Heart left ventricle (tissue), 16 donors: ENCODE data around the gene FBXL7. TPM values are rescaled to one million over a fixed set of nuclear protein-coding genes. Genes with fewer than 3 reads are reported as not detected.

Experiments
- ATAC-seq, 4 donors: fragments of 200-7000 bp; cut with Tn5 transposase; one replicate each; pipeline ENCODE4 v1.9.1; 2020 to 2022; ENCODE audit warnings: moderate library complexity in 4 of 4, mild to moderate bottlenecking in 3 of 4, moderate number of reproducible peaks in 1 of 4
- DNase-seq, 5 donors: peaks; one replicate each; pipeline ENCODE4 v3.0.0-alpha.2; 2020
- H3K27ac ChIP-seq, 12 donors: fragments of 200-600 bp; sonication (generic) in 4 of 12; one replicate each; pipeline versions ENCODE4 v1.5.0 to v1.8.0; 2016 to 2022; ENCODE audit warnings: mild to moderate bottlenecking in 2 of 12
- H3K27me3 ChIP-seq, 9 donors: fragments of 200-600 bp; sonication (generic) in 2 of 9; one replicate each; pipeline versions ENCODE4 v1.5.1 to v1.8.0; 2016 to 2022; ENCODE audit warnings: mild to moderate bottlenecking in 3 of 9
- H3K36me3 ChIP-seq, 9 donors: fragments of 200-600 bp; sonication (generic) in 2 of 9; one replicate each; pipeline versions ENCODE4 v1.5.0 to v1.8.0; 2018 to 2022; ENCODE audit warnings: mild to moderate bottlenecking in 2 of 9
- H3K4me1 ChIP-seq, 12 donors: fragments of 200-600 bp; sonication (generic) in 4 of 12; one replicate each; pipeline versions ENCODE4 v1.5.0 to v1.8.0; 2016 to 2022; ENCODE audit warnings: mild to moderate bottlenecking in 3 of 12
- H3K4me3 ChIP-seq, 12 donors: fragments of 200-600 bp; sonication (generic) in 4 of 12; one replicate each; pipeline versions ENCODE4 v1.5.0 to v1.8.0; 2017 to 2022; ENCODE audit warnings: mild to moderate bottlenecking in 9 of 12, moderate library complexity in 4 of 12
- H3K9me3 ChIP-seq, 12 donors: fragments of 200-600 bp; sonication (generic) in 4 of 12; one replicate each; pipeline versions ENCODE4 v1.5.0 to v1.8.0; 2016 to 2022; ENCODE audit warnings: mild to moderate bottlenecking in 1 of 12
- POLR2A ChIP-seq, 2 donors: fragments of 450-650 bp; IDR thresholded peaks; one replicate each; pipeline ENCODE4 v1.6.1; 2017; ENCODE audit warnings: antibody characterized with exemption in 2 of 2, mild to moderate bottlenecking in 2 of 2, moderate library complexity in 2 of 2
- WGBS, 4 donors: extraction: QIAGEN DNeasy Blood & Tissue Kit in 2 of 4; methylation state at CpG; one replicate each; pipeline versions ENCODE4 v1.1.5 to v1.1.7; 2013 to 2018; 5-methylcytosine and 5-hydroxymethylcytosine counted together
- intact Hi-C, 10 donors: fragments of 100-400 bp; cut with DNase I; formaldehyde crosslinking; loops; one replicate each; pipeline versions ENCODE4 v1.11.1 to v1.14.2; 2022
- polyA plus RNA-seq, 2 donors: library from polyadenylated mRNA; stranded (reverse); fragments of 200-250 nt; gene quantifications; one replicate each; pipeline ENCODE4 v1.2.3, GENCODE V29; 2013
- total RNA-seq, 9 donors: library from RNA; depleted of rRNA in 2 of 9; stranded (reverse); fragments of >200 nt in 2 of 9; fragmentation: NEBNext Ultra II Directional in 3 of 9; extraction: Animal tissue kit (Norgen Biotek cat#: 25700) in 3 of 9; gene quantifications; one replicate each; pipeline versions ENCODE4 v1.1.0 to v1.2.4, GENCODE V29; 2016 to 2023
- TF ChIP-seq, protein P1 (sequence below), 12 donors: fragments of 200-600 bp; sonication (generic) in 4 of 12; IDR thresholded peaks; one replicate each; pipeline versions ENCODE4 v1.5.0 to v1.8.0; 2018 to 2022; ENCODE audit warnings: antibody characterized with exemption in 12 of 12, mild to moderate bottlenecking in 5 of 12
- donor health status: ischemic (EF 13 %, LVEDD 7.1; RV severe dilation, severe dysfunction).
- donor health status: healthy with polysubstance abuse.
- donor health status: DM: no; HTN: yes; CAD: no.
- donor health status: DM: no; HTN: no; CAD: no.
- donor health status: ischemic (EF 25% LVEDD 6.9; RV normal size, moderate dysfunction).
- donor health status: ischemic (EF 25% LVEDD 5.7; RV mildly dilated, moderate dysfunction).
- donor health status: healthy.
- donor health status: DM: yes; HTN: yes; CAD: no.
- donor health status: ischemic (EF 35%, LVEDD 5.7; RV mildly dilated, moderate dysfunction).
- donor health status: nonischemic (EF 11% LVEDD 7.7; RV severe dilation, severe dysfunction).
- donor health status: DM: yes; HTN: yes; CAD: no.
- donor health status: PGD.
- donor health status: ischemic (EF 29% LVEDD 5.4; RV normal size, mild dysfunction).
- donor health status: nonischemic (EF 23%, LVEDD 6.1; RV moderate dilation, normal function).

The FBXL7 gene
- total and polyA plus RNA-seq, 11 donors = 8.7 to 27.6 (median 24.3) TPM

DNA sequence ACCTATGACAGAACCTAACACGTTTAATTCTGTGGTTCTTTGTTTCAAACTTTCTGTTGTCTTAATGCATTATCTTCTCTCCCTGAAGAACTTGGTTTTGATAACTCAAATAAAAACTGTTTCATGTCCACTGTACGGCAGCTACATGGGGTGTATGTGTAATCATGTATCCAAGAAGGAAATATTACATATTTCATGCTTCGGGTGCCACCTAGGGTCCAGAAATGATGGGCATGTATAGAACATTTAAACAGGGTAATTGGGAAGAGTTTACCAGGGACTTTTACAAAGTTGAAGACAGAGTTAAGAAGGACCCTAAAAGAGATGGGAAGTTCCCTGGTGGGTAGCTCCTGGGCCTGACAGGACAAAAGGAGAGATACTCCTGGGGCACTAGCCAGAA is 291.3 kb downstream of the FBXL7 start:
- no peaks in the 10 kb centered on the region for H3K27me3 ChIP-seq
- intact Hi-C loops = loop anchor here in 9 of 10 donors (5.0 to 10.0 kb wide), 4 partner anchors 106 to 326 kb away; partner anchors contain the start of gene FBXL7 (in 8 of the 9)
- no peak for TF ChIP-seq POLR2A (IDR thresholded peaks at IDR 0.05)
- TF ChIP-seq, protein P1, sequence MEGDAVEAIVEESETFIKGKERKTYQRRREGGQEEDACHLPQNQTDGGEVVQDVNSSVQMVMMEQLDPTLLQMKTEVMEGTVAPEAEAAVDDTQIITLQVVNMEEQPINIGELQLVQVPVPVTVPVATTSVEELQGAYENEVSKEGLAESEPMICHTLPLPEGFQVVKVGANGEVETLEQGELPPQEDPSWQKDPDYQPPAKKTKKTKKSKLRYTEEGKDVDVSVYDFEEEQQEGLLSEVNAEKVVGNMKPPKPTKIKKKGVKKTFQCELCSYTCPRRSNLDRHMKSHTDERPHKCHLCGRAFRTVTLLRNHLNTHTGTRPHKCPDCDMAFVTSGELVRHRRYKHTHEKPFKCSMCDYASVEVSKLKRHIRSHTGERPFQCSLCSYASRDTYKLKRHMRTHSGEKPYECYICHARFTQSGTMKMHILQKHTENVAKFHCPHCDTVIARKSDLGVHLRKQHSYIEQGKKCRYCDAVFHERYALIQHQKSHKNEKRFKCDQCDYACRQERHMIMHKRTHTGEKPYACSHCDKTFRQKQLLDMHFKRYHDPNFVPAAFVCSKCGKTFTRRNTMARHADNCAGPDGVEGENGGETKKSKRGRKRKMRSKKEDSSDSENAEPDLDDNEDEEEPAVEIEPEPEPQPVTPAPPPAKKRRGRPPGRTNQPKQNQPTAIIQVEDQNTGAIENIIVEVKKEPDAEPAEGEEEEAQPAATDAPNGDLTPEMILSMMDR (IDR thresholded peaks at IDR 0.05) = peak in 7 of 12 donors; percentile 10 to 43 (median 33)
- H3K27ac ChIP-seq = no peak overlapping the region
- peaks cover 0 to 78% (median 43%) of the 10 kb centered on the region in 12 donors for H3K4me1 ChIP-seq
- ATAC-seq = peak in 1 of 4 donors; percentile 49
- H3K36me3 ChIP-seq = no peaks in the 10 kb centered on the region
- no peak overlapping the region for H3K4me3 ChIP-seq
- no peaks in the 10 kb centered on the region for H3K9me3 ChIP-seq
- WGBS, 4 donors = 45 to 57% (median 50%) methylated on average over 3 of the region's 3 CpGs
- DNase-seq = no peak

DNA sequence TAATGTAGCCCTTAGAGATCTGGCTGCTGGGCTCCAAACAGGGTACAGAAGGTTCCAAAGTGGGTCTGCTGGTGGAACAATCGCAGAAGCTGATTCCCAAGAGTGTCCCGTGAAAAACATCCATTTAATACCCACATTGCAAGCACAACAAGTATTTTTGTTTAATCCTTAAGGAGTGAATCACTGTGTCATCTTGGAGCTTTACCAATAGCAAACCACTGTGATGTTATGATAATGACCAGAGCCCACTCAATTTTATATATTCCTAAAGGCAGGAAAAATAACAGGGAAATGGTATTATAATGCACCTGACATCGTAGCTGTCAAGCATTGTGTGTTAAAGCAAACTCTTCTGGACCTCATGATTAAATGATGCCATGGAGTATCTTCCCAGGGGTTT is 291.9 kb downstream of the FBXL7 start:
- Histone ChIP-seq H3K4me3 (no peak overlapping the region), H3K9me3 (no peaks in the 10 kb centered on the region), H3K27me3 (no peaks in the 10 kb centered on the region), H3K36me3 (no peaks in the 10 kb centered on the region), H3K4me1 (peaks cover 0 to 78% (median 42%) of the 10 kb centered on the region in 12 donors), H3K27ac (no peak overlapping the region)
- WGBS, 4 donors = 89 to 93% (median 90%) methylated on average over 3 of the region's 3 CpGs
- intact Hi-C loops = loop anchor here in 9 of 10 donors (5.0 to 10.0 kb wide), 4 partner anchors 107 to 327 kb away; partner anchors contain the start of gene FBXL7 (in 8 of the 9)
- TF ChIP-seq, protein P1 (IDR thresholded peaks at IDR 0.05) = no peak
- TF ChIP-seq POLR2A (IDR thresholded peaks at IDR 0.05) = no peak
- ATAC-seq (no peak), DNase-seq (no peak)

DNA sequence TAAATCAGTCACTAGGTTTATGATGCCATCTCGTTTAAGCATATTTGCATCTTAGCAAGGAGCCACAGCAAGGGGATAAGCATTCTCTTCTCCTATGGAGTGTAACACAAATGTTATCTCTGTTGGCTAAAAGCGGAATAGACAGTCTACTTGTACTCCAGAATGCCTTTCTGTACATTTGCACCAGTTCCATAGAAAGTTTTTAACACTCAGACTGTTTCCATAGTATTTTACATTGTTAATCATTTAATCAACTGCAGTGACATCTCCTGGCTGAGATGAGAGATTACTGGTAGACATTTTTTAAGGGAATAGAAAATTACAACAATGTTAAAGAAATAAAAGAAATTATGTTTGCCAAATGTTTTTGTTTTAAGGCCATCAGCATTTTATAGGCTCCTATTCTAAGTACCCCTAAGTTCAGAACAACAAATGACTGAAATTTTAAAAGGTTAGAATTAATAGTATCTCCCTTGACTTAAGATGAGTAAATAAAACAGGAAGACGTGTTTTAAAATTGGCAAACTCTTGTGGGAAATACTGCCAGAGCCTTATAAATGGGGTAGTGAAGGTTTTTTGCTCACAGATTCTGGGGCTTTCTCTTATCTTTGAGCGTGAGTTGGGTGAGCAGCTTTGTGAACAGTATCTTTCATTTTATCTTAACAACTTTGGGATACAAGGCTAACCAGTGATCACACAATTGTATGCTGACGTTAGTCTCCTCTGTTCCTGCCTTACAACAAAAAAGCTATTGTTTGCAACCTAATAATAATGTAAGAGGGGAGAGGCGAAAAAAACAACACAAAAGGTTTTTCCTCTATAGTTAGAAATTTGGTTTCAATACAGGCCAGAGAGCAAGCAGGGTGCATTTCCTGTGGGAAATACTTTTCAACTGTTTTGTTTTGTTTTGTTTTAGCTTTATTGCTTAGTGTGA is 294.3 kb downstream of the FBXL7 start:
- ATAC-seq (peak in 1 of 4 donors; percentile 70), DNase-seq (no peak)
- Histone ChIP-seq H3K27ac (peak overlapping the region in 10 of 12 donors; percentile 28 to 77 (median 58)), H3K36me3 (no peaks in the 10 kb centered on the region), H3K27me3 (no peaks in the 10 kb centered on the region), H3K4me3 (no peak overlapping the region), H3K4me1 (peaks cover 0 to 87% (median 48%) of the 10 kb centered on the region in 12 donors), H3K9me3 (no peaks in the 10 kb centered on the region)
- no peak for TF ChIP-seq POLR2A (IDR thresholded peaks at IDR 0.05)
- TF ChIP-seq, protein P1 (IDR thresholded peaks at IDR 0.05) = peak in 9 of 12 donors; percentile 26 to 56 (median 41)
- 31 to 34% (median 33%) methylated on average over 6 of the region's 6 CpGs for WGBS, 4 donors
- intact Hi-C loops = loop anchor here in 9 of 10 donors (5.0 to 10.0 kb wide), 4 partner anchors 110 to 330 kb away; partner anchors contain the start of gene FBXL7 (in 8 of the 9)

DNA sequence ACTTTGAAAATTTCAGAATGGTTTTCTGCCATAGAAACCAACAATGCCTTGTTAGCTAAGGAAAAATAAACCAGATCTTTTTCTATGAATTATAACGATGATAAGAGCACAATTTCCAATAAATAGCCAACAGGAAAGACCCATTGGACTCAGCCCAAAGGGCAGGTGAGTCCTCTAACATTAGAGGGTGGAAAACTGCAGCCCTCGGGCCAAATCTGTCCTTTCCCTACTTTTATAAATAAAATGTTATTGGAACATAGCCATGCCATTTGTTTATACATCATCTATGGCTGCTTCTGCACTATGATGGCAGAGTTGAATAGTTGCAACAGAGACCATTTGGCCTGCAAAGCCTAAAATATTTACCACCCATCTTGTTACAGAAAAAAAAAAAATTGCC is 296.1 kb downstream of the FBXL7 start:
- no peak for DNase-seq
- no peak overlapping the region for H3K4me3 ChIP-seq
- H3K9me3 ChIP-seq = no peaks in the 10 kb centered on the region
- H3K4me1 ChIP-seq = peaks cover 0 to 80% (median 44%) of the 10 kb centered on the region in 12 donors
- WGBS, 4 donors = 61 to 73% (median 68%) methylated on average over 2 of the region's 2 CpGs
- ATAC-seq = no peak
- H3K36me3 ChIP-seq = no peaks in the 10 kb centered on the region
- no peak for TF ChIP-seq POLR2A (IDR thresholded peaks at IDR 0.05)
- TF ChIP-seq, protein P1 (IDR thresholded peaks at IDR 0.05) = no peak
- intact Hi-C loops = loop anchor here in 7 of 10 donors (5.0 to 10.0 kb wide), 4 partner anchors 111 to 331 kb away; partner anchors contain the start of gene FBXL7 (in 6 of the 7)
- H3K27me3 ChIP-seq = no peaks in the 10 kb centered on the region
- peak overlapping the region in 1 of 12 donors; percentile 2 for H3K27ac ChIP-seq
